Measurements from ENCODE around the gene IPO9. TPM values are rescaled to one million over a fixed set of nuclear protein-coding genes. Genes with fewer than 3 reads are reported as not detected.
"Not testable (repeated sequence)": the region's sequence is repeated elsewhere in the genome, so short reads cannot be mapped to it uniquely, and the experiment has no call there.

IPO9 gene
- total RNA-seq, 1 donor from 2014 or later = 17.2 TPM

GRCh38 chr1:201895913-201896807 lies 67.2 kb downstream of the IPO9 start:
- DNase-seq (peak; percentile 94), ATAC-seq (ENCODE audit: poor library complexity) (peak; percentile 91)
- intact Hi-C loops (cut with DNase I) = loop anchor here (5.0 kb wide), 2 partner anchors 51 to 76 kb away; partner anchors contain the start of gene LMOD1

- ATAC-seq (ENCODE audit: poor library complexity) (peak; percentile 66), DNase-seq (peak; percentile 57)
- intact Hi-C loops (cut with DNase I) = loop anchor here (5.0 kb wide), 2 partner anchors 50 to 75 kb away; partner anchors contain the start of gene LMOD1
Measured at GRCh38 chr1:201896951-201897391, 68.0 kb downstream of the IPO9 start.

- ATAC-seq (ENCODE audit: poor library complexity) = no peak
- no peak for DNase-seq
- intact Hi-C loops (cut with DNase I) = loop anchor here (5.0 kb wide), 2 partner anchors 49 to 74 kb away; partner anchors contain the start of gene LMOD1
Measured at GRCh38 chr1:201898240-201898894, 69.4 kb downstream of the IPO9 start.

- intact Hi-C loops (cut with DNase I) = loop anchor here (5.0 kb wide), 2 partner anchors 48 to 73 kb away; partner anchors contain the start of gene LMOD1
- ATAC-seq (ENCODE audit: poor library complexity) (no peak), DNase-seq (no peak)
Measured at GRCh38 chr1:201898992-201899391, 70.0 kb downstream of the IPO9 start.

GRCh38 chr1:201899683-201900429 lies 70.9 kb downstream of the IPO9 start:
- DNase-seq = no peak
- no peak for ATAC-seq (ENCODE audit: poor library complexity)
- intact Hi-C loops (cut with DNase I) = loop anchor here (5.0 kb wide), 2 partner anchors 47 to 72 kb away; partner anchors contain the start of gene LMOD1

- intact Hi-C loops (cut with DNase I) = no loop called here
- no peak for DNase-seq
- no peak for ATAC-seq (ENCODE audit: poor library complexity)
Measured at GRCh38 chr1:201900476-201900875, 71.5 kb downstream of the IPO9 start.

- ATAC-seq (ENCODE audit: poor library complexity); intact Hi-C loops (cut with DNase I); DNase-seq: not testable (repeated sequence)
Measured at GRCh38 chr1:201901036-201901435, 72.1 kb downstream of the IPO9 start.

GRCh38 chr1:201902198-201902597 lies 73.2 kb downstream of the IPO9 start:
- no peak for ATAC-seq (ENCODE audit: poor library complexity)
- no peak for DNase-seq
- intact Hi-C loops (cut with DNase I) = no loop called here

GRCh38 chr1:201903135-201903534 lies 74.2 kb downstream of the IPO9 start:
- DNase-seq (no peak), ATAC-seq (ENCODE audit: poor library complexity) (peak; percentile 35)
- intact Hi-C loops (cut with DNase I) = no loop called here

GRCh38 chr1:201904579-201904978 lies 75.6 kb downstream of the IPO9 start:
- DNase-seq (no peak), ATAC-seq (ENCODE audit: poor library complexity) (peak; percentile 71)
- intact Hi-C loops (cut with DNase I) = no loop called here

- no peak for DNase-seq
- intact Hi-C loops (cut with DNase I) = no loop called here
- peak; percentile 5 for ATAC-seq (ENCODE audit: poor library complexity)
Measured at GRCh38 chr1:201905234-201905890, 76.4 kb downstream of the IPO9 start.

GRCh38 chr1:201906336-201906735 lies 77.4 kb downstream of the IPO9 start:
- DNase-seq (no peak), ATAC-seq (ENCODE audit: poor library complexity) (no peak)
- intact Hi-C loops (cut with DNase I) = no loop called here

GRCh38 chr1:201907621-201908020 lies 78.7 kb downstream of the IPO9 start:
- DNase-seq = no peak
- intact Hi-C loops (cut with DNase I) = no loop called here
- no peak for ATAC-seq (ENCODE audit: poor library complexity)

GRCh38 chr1:201911826-201912571 lies 83.0 kb downstream of the IPO9 start:
- ATAC-seq (ENCODE audit: poor library complexity) (no peak), DNase-seq (no peak)
- intact Hi-C loops (cut with DNase I) = no loop called here

- intact Hi-C loops (cut with DNase I) = no loop called here
- DNase-seq (no peak), ATAC-seq (ENCODE audit: poor library complexity) (no peak)
Measured at GRCh38 chr1:201912832-201913231, 83.9 kb downstream of the IPO9 start.

- intact Hi-C loops (cut with DNase I) = no loop called here
- DNase-seq (no peak), ATAC-seq (ENCODE audit: poor library complexity) (no peak)
Measured at GRCh38 chr1:201914456-201915235, 85.7 kb downstream of the IPO9 start.

- intact Hi-C loops (cut with DNase I) = no loop called here
- DNase-seq (peak; percentile 74), ATAC-seq (ENCODE audit: poor library complexity) (peak; percentile 58)
Measured at GRCh38 chr1:201916649-201917249, 87.8 kb downstream of the IPO9 start.
